BJ (cell line): Measurements from ENCODE around the gene ANAPC16. TPM values are rescaled to one million over a fixed set of nuclear protein-coding genes. Genes with fewer than 3 reads are reported as not detected.

Experiments
- CTCF ChIA-PET: fragments of 350-600 bp; formaldehyde crosslinking; extraction: SDS; loops from one replicate; lab custom pipeline; 2021; ENCODE audit warnings: antibody characterized with exemption, inconsistent platforms; lab: Yijun Ruan, JAX
- POLR2A ChIA-PET: fragments of 300-600 bp; sonication (Branson Sonifier 250); formaldehyde crosslinking; extraction: SDS; loops from one replicate; lab custom pipeline; 2021; ENCODE audit warnings: antibody characterized with exemption; lab: Charles Lee
- DNase-seq: peaks from one replicate; pipeline ENCODE4 v3.0.0-alpha.2; 2011; ENCODE audit warnings: low read depth
- H3K27me3 ChIP-seq: 2 replicates; pipeline ENCODE4 v1.6.0; 2011; ENCODE audit warnings: low read length; ENCODE audit not compliant: control insufficient read depth, insufficient read depth
- H3K36me3 ChIP-seq: 2 replicates; pipeline ENCODE4 v1.5.1; 2011; ENCODE audit warnings: low read length; ENCODE audit not compliant: control insufficient read depth, insufficient read depth
- H3K4me3 ChIP-seq: 2 replicates; pipeline ENCODE4 v1.5.1; 2011; ENCODE audit warnings: low read depth, mild to moderate bottlenecking, control low read depth, low read length
- CTCF ChIP-seq: IDR thresholded peaks from 2 replicates; pipeline ENCODE4 v1.5.1; 2011; ENCODE audit warnings: low read depth, mild to moderate bottlenecking, control low read depth, inconsistent platforms, low read length, moderate library complexity; ENCODE audit not compliant: insufficient read depth
- polyA plus RNA-seq: library from polyadenylated mRNA; depleted of rRNA; stranded (reverse); fragments of >200 nt; gene quantifications from 2 replicates; pipeline ENCODE4 v1.2.3, GENCODE V29; 2011

The ANAPC16 gene
- polyA plus RNA-seq, 1 experiment, result 49.8 TPM

- TF ChIP-seq CTCF, result no peak
- no peaks in the 10 kb centered on the region for H3K27me3 ChIP-seq
- no peak for DNase-seq
- H3K36me3 ChIP-seq, result peaks cover 11% of the 10 kb centered on the region
- ChIA-PET CTCF (interaction anchor here (1.3 to 6.1 kb wide), 4 partner anchors 71 to 269 kb away, joined by 3 to 37 read pairs (median 6); no protein-coding TSS in a partner anchor), POLR2A (interaction anchor here (0.7 kb wide), 1 partner anchor 51 kb away, joined by 4 read pairs; no protein-coding TSS in a partner anchor)
- H3K4me3 ChIP-seq, result no peak overlapping the region
Observed at GRCh38 chr10:72226418-72227027, 10.7 kb downstream of the ANAPC16 start.

GRCh38 chr10:72227826-72228225 is 12.0 kb downstream of the ANAPC16 start:
- CTCF ChIA-PET, result no interaction called here
- POLR2A ChIA-PET, result no interaction called here
- Histone ChIP-seq H3K27me3 (no peaks in the 10 kb centered on the region), H3K4me3 (no peak overlapping the region), H3K36me3 (peaks cover 11% of the 10 kb centered on the region)
- DNase-seq, result no peak
- TF ChIP-seq CTCF, result no peak

GRCh38 chr10:72228318-72228751 is 12.5 kb downstream of the ANAPC16 start:
- no peak for TF ChIP-seq CTCF

GRCh38 chr10:72229261-72230251 is 13.7 kb downstream of the ANAPC16 start:
- no peak for TF ChIP-seq CTCF
- ChIA-PET CTCF (interaction anchor here (0.8 to 1.5 kb wide), 6 partner anchors 12 to 135 kb away, joined by 3 to 8 read pairs (median 3); no protein-coding TSS in a partner anchor), POLR2A (no interaction called here)
- Histone ChIP-seq H3K36me3 (peaks cover 10% of the 10 kb centered on the region), H3K27me3 (no peaks in the 10 kb centered on the region), H3K4me3 (no peak overlapping the region)
- no peak for DNase-seq

More at GRCh38 chr10:72228318-72228751, 12.5 kb downstream of the ANAPC16 start:
- Histone ChIP-seq H3K4me3 (no peak overlapping the region), H3K36me3 (peaks cover 12% of the 10 kb centered on the region), H3K27me3 (no peaks in the 10 kb centered on the region)
- DNase-seq, result no peak
- ChIA-PET CTCF (interaction anchor here (0.8 kb wide), 1 partner anchor 41 kb away, joined by 3 read pairs; no protein-coding TSS in a partner anchor), POLR2A (no interaction called here)

GRCh38 chr10:72233621-72234020 is 17.8 kb downstream of the ANAPC16 start:
- ChIA-PET CTCF (interaction anchor here (0.9 to 1.7 kb wide), 2 partner anchors 98 to 104 kb away, joined by 3 to 7 read pairs; no protein-coding TSS in a partner anchor), POLR2A (no interaction called here)

More at GRCh38 chr10:72233621-72234020, 17.8 kb downstream of the ANAPC16 start:
- no peak for TF ChIP-seq CTCF
- no peak overlapping the region for H3K4me3 ChIP-seq
- no peaks in the 10 kb centered on the region for H3K27me3 ChIP-seq
- peaks cover 10% of the 10 kb centered on the region for H3K36me3 ChIP-seq
- no peak for DNase-seq
